Stomach (tissue), 4 donors: ENCODE results near the gene GATA2.

ENCODE experiments used
- POLR2A ChIP-seq, 4 donors: fragments of 450-650 bp; IDR thresholded peaks; one replicate each; pipeline ENCODE4 v1.6.1; 2016; ENCODE audit warnings: antibody characterized with exemption in 4 of 4, control low read depth in 2 of 4, mild to moderate bottlenecking in 1 of 4, moderate library complexity in 1 of 4
- POLR2AphosphoS5 ChIP-seq, 3 donors: sonication (generic); formaldehyde crosslinking; IDR thresholded peaks; one replicate each; pipeline ENCODE4 v1.6.1; 2016; ENCODE audit warnings: antibody characterized with exemption in 3 of 3
- TF ChIP-seq, protein P1 (sequence below), 7 experiments: fragments of 450-650 bp in 4 of 7; fragments of 200-600 bp in 3 of 7; sonication (generic) in 3 of 7; IDR thresholded peaks; one replicate each; pipeline ENCODE4 v1.5.1; 2016 to 2019; ENCODE audit warnings: antibody characterized with exemption in 7 of 7, control low read depth in 2 of 7, mild to moderate bottlenecking in 1 of 7

DNA sequence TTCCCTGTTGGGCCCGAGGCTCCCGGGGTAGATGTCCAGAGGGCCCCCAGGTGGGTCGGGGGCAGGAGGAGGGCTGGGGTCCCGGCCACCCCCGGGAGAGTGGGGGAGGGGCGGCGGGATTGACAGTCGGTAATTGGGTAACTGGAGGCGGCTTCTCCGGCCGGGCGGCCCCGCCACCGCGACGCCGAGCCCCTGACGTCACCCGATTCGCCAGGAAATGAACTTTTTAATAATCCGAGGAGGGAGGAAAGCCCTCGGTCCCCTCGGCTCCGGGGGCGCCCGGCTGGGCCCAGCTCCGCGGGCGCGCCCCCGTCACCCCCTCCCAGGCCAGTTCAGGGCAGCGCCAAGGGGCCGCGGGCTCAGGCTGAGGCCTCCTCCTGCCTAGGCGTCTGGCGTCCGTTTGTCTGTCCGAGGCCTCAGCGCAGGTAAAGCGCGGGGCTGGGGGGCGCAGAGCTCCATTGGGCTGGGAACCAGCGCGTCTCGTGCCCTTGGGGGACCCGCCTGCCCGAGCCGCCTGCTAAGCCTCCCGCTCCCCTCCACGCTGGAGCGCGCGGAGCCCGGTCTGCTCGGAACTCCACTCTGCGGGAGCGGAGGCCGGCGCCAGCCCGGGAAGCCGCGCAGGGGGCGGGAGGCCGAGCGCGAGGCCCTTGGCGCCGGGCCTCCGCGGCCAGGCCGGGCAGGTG is 3.9 kb downstream of the GATA2 start:
- TF ChIP-seq, protein P1, sequence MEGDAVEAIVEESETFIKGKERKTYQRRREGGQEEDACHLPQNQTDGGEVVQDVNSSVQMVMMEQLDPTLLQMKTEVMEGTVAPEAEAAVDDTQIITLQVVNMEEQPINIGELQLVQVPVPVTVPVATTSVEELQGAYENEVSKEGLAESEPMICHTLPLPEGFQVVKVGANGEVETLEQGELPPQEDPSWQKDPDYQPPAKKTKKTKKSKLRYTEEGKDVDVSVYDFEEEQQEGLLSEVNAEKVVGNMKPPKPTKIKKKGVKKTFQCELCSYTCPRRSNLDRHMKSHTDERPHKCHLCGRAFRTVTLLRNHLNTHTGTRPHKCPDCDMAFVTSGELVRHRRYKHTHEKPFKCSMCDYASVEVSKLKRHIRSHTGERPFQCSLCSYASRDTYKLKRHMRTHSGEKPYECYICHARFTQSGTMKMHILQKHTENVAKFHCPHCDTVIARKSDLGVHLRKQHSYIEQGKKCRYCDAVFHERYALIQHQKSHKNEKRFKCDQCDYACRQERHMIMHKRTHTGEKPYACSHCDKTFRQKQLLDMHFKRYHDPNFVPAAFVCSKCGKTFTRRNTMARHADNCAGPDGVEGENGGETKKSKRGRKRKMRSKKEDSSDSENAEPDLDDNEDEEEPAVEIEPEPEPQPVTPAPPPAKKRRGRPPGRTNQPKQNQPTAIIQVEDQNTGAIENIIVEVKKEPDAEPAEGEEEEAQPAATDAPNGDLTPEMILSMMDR (IDR thresholded peaks at IDR 0.05): no peak
- no peak for TF ChIP-seq POLR2AphosphoS5 (IDR thresholded peaks at IDR 0.05)
- no peak for TF ChIP-seq POLR2A (IDR thresholded peaks at IDR 0.05)
